GM21515 (cell line): Measurements from ENCODE around the gene ZBTB26.

Source experiments
- ATAC-seq: cut with Tn5 transposase; IDR thresholded peaks from one replicate; pipeline ENCODE4 v1.9.1; 2021; ENCODE audit not compliant: unreplicated experiment

Gene ZBTB26, protein sequence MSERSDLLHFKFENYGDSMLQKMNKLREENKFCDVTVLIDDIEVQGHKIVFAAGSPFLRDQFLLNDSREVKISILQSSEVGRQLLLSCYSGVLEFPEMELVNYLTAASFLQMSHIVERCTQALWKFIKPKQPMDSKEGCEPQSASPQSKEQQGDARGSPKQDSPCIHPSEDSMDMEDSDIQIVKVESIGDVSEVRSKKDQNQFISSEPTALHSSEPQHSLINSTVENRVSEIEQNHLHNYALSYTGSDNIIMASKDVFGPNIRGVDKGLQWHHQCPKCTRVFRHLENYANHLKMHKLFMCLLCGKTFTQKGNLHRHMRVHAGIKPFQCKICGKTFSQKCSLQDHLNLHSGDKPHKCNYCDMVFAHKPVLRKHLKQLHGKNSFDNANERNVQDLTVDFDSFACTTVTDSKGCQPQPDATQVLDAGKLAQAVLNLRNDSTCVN

DNA sequence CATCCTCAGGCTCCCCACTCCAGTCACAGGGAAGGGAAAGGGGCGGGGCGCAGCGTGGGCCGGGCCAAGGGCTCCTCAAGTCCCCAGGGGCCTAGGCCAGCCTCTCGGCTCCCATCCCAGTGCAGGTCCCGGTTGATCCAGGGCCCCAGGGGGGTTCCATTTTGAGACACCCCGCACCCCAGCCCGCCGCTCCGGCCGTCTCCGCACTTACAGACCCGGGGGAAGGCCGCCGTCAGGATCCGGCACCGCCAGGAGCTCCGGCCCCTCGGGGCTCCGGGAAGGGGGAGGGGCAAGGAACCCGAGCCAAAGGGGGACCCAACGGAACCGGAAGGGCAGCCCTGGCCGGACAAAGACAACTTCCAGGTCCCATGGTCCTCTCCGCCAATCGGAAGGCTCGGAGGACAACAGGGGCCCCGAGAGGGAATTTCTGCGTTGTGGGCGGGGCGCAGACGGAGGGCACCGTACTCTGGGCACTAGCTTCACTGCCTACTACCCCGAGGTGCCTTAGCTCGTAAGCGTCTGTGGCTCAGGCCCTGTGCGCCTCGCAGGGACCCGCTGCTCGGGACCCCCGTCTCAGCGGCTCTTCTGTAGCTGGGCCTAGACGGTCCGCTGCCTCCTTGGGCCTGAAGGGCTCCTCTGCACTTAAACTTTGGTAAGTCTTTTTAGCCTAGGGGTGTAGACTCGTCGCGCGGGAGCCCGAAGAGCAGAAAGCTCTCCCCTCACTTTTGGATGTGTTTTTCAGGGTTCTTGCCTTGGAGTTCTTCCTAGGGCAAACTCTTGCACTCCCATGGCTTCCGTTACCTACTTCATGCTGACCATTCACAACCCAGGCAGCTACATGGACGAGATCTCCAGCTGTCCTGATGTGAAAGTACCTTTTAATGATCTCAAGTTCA is at the start of gene ZBTB26:
TSS of gene ZBTB26 (minus strand) at position 287 of the 896 bp plus-strand sequence. CDS start 11,578 bp downstream, outside the sequence.
- ATAC-seq, result peak; percentile 94

DNA sequence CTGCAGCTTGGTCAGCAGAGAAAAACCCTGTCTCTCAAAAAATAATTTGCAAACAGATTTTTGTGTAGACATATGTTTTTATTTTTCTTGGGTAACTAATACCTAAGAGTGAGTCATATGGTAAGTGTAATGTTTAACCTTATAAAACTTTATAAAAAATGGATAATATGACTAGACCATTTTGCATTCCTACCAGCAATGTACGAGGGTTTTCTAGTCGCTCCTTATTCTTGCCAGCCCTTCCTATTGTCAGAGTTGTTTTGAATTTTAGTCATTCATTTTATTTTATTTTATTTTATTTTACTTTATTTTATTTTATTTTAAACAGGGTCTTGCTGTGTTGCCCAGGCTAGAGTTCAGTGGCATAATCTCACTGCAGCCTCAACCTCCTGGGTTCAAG is 47.3 kb upstream of the ZBTB26 start:
- no peak for ATAC-seq

DNA sequence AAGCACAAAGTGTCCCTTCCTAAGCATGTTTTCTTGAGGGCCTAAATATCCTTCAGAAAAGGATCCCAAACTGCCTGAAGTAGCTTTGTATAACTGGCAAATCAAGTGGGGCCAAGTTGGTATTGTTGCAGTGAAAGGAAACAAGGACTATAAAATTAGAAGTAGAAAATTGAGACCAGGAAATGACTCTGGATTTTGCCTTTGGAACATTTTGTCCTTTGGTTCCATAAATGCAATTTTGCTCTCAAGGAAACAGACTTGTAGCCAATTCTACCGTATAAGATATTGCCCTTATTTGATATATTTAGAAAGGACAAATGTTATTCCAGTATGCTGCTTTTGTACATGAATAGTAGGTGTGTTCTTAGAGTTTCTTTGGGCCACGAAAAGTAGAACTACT is 43.9 kb upstream of the ZBTB26 start:
- no peak for ATAC-seq

DNA sequence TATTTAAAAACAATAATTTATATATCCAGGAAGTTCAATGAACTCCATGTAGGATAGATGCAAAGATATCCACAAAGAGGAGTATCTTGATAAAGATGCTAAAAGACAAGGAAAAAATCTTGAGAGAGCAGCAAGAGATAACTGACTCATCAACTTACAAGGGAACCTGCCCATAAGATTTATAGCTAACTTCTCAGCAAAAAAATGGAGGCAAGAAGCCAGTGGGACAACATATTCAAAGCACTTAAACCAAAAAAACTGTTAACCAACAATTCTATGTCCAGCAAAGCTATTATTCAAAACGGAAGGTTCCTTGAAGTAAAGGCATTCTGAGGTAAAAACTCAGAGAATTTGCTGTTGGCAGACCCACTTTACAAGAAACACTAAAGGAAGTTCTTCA is 29.8 kb upstream of the ZBTB26 start:
- no peak for ATAC-seq

DNA sequence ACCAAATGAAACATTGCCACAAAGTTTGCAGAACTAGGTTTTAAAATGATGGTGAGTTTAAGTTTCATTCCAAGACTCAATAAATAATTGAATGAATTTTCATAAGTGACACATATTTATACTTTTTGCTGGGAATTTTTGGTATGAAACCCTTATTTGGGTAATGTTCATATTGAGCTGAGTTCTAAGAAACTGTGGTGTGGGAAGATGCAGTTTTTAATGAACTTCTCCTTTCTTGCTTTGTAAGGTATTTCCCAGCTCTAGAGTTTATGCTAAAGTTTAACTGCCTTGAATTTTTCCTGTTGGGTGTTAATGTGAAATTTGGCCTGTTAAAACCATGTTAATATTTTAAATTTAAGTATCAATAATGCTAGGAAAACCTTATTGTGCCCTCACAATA is 24.6 kb upstream of the ZBTB26 start:
- no peak for ATAC-seq

DNA sequence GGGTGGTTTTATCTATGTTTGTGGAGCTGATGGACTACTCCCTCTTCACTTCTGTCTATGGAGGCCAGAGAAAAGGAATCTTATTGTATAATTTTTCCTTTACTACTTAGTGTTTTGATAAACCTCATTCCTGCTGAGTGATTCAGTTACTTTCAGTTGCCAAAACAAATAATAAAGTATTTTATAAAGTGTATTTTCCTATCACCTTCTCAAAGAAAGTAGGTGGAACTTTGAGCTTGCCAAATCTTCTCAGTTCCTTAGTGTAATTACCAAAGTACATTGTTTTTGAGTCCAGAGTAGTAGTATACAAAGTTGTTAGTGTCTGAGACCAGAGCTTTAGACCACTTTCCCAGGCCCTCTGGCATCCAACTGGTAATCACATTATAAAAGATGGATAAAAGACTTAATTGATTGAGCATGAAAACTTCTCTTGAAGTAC is 23.0 kb upstream of the ZBTB26 start:
- no peak for ATAC-seq

DNA sequence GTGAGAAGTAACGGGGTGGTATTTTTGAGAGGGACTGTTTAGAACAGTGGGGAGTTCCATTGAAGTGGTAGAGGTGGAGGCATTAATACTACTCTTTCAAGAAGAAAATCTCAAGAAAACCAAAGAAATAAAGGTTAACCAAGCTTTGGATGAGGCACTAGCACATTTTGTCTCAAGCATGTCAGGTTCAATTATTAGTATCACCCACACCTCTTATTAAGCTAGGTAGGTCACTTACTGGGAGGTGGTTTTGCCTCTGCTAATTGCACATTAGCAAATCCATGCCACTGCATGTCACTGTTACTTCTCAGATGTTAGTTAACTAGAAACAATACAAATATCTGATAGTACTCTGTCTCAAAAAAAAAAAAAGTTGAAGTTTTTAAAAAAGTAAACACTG is 19.7 kb upstream of the ZBTB26 start:
- ATAC-seq, result no peak

DNA sequence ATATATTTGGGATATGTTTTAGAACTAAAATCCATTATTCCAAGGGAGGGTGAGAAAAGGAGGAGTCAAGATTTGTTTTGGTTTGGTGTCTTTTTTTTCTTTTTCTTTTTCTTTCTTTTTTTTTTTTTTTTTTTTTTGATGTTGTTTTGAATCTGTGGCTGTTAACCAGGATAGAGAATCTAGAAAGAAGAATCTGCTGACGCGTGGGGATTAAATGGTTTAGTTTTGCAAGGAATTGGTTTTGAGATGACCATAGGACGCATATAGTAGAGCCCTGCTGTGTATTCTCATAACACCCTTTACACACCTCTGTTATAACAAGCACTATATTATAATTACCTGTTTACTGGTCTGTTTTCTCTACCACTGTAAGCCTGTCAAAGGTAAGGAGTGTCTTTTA is 19.0 kb upstream of the ZBTB26 start:
- ATAC-seq, result no peak

DNA sequence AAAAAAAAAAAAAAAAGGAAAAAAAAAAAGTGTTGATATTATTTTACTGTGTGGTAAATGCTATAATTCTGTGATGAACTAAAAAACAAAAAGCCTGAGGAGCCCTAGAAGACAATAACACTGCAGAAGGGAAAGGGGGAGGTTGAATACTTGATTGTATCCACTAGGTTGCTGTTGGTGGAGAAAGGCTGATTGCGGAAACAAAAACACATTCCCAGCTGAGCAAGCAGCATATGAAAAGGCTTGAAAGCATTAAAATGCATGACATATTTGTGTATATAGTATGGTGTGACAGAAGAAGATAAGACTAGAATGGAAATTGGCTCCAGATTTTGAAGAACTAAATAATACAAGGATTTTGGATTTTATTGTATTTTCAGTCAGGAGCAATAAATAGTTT is 18.4 kb upstream of the ZBTB26 start:
- ATAC-seq, result no peak

DNA sequence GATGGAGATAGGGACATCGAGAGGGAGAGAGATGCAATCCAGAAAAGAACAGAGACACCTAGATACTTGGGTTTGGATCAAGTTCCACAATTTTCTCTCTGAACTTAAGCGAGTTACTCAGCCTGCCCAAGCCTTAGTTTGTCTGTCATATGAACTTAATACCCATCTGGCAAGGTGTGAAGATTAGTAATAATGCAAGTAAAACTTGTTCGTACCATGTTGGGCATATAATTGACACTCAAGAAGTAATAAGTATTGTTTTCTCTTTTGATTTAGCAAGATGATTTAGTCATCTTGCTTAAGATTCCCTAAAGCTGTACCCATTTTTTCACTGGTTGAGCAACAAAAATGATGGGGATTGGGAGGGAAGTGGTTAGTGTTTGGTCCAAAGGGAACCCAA is 17.0 kb upstream of the ZBTB26 start:
- ATAC-seq, result no peak

DNA sequence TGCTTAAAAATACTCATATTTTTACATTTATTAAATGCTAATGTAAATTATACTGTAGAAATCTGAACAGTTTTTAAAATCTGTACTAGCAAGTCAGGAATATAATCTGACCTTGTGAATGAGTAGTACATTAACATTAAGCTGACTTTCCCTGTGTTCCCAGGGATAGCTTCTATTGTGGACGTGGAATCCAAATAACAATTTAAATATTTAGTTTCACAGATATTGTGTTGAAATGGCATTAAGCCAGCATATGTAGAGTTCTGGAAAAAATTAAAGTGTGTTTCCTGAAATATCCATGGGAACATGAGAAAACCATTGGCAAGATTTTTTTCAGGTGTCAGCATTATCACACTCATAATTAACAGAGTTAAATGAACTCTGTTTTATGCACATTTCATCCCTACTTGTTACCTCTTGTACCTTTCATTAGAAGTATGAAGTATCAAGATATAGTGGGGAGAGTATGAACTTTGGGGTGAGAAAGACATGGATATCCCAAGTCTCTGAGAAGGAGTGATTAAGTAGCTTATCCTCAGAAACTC is 15.2 kb upstream of the ZBTB26 start:
- ATAC-seq, result no peak

DNA sequence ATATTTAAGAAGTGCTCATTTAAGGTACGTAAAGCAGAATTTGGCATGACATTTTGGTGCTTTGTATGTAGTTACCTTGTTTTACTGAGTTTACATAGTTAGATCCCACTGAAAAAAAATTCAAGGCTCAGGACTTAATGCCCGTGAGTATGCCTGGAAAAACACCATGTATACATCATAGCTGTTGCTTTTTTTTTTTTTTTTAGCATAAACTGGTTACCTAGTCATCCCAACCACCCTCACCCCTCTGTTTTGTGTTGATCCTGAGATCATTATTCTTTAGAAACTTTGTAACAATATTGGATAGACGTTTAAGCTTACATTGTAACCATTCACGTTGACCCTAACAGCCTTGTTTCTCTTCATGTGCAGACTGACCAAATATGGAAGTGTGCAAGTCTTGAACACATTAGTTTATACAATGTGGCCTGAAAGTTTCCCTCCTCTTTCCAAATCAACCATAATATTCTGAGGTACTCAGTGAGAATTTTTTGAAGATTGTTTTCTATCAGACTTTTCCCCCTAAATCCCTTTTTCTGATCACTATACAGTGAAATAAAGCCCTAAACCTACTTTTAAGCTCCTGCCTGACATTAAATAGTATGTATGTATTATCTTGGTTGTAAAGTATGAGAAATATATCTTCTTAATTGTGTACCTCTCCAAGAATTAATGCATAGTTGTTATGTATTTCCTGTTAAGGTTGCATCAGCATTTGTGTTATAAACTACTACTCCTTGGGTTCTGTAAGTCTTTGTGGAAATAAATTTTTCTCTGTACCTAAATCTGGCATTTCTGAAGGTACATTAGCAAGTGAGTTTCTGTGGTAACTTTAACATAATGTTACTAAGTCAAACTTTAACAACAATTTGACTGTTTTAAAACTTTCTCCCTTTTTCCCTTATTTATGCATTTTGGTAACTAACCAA is 13.9 kb upstream of the ZBTB26 start:
- ATAC-seq, result no peak

DNA sequence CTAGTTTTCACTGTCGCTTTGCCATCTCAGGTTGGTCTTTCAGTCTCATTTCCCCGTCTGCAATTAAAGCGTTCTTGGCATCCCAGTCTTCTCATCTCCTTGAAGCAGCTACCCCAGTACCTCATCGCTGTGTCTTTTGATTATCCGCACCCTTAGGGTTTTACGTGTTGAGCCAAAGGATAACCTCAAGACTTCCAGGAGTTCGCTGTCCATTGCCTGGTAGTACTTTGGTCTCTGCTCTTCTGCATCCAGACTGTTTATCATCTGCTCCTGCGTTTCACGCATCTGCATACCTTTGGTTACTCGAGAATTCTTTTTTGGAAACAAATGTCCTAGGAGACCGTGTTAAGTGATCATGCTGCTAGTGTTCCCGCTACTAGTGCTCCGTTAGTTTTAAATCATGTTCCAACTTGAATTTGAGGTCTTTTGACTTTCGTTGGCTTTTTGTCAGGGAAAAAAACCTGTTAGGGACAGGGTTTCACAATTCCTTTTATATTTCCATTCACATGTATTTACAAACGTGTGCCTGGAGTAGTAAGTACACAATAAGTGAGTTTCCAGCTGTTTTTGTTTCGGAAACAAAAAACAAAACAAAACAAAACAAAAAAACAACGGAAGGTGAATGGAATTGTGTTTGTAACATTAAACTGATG is 10.4 kb upstream of the ZBTB26 start:
- ATAC-seq, result peak; percentile 3

DNA sequence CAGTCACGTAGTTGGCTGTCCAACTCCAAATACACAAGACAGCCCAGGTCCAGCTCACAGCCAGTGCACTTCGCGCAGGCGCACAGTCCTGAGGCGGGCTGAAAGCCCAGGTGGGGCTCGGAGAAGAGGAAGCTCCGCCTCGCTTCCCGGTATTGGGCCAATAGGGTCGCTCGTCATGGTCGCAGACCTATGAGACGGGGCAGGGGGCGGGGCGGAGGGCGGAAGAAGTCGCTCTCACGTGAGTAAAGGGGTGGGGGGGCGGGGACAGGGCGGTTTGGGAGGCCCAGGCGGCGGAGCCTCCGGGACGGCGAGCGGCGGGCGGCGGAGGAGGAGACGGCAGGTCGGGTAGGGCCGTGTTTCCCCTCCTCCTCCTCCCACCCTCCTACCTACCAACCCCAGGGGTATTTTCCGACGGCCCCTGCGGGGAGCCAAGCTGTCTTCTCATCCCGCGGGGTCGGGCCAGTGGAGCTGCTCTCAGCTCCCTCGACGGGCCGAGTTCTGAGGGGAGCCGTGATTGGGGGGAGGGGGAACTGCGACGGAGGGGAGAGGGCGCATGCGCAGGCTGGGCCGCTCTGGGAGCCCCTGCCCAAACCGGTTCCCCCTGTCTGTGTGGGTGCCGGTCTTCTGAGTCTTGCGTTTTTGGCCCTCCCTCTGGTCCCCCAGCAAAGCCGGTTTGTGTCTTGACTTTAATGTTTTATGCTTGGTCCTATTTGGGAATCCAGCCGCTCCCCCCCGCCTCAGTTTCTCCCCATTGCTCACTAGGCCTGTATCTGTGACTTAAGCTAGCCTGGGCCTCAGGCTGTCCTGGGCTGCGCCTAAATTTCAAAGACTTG is 9.7 kb upstream of the ZBTB26 start, which contains the start of gene RABGAP1:
TSS of gene RABGAP1 (plus strand) at position 272 of the 833 bp plus-strand sequence. CDS start 16,040 bp downstream, outside the sequence.
- peak; percentile 97 for ATAC-seq

DNA sequence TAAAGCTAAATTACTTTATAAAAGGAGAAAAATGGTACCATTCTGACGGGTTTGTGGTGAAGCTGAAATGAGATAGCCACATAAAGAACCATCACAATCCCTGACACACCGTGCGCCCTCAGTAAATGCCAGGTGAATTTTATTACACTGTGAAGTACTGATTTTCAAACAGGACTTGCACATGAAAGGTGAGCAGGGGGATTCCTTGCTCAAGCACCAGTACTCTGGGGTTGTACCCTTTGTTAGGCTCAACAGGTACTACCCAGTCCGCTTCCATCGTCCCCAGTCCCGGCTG is 9.1 kb upstream of the ZBTB26 start:
- no peak for ATAC-seq

DNA sequence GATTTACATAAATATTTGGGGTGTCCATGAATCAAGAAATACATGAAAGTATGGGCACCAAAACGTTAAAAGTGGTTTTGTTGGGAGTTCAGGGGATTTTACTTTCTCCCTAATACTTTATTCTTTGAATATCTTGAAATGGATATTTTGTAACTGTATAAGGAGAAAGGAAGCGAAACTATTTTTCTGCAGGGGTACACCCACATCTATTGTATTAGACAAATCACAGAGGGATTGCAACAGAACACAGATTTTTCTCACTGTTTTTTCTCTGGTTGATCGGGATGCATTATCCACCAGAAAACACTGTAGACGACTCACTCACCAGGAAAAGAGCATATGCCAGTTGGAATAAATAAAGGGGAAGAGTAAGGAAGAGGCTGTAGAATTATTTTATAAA is 8.3 kb upstream of the ZBTB26 start:
- ATAC-seq, result no peak

DNA sequence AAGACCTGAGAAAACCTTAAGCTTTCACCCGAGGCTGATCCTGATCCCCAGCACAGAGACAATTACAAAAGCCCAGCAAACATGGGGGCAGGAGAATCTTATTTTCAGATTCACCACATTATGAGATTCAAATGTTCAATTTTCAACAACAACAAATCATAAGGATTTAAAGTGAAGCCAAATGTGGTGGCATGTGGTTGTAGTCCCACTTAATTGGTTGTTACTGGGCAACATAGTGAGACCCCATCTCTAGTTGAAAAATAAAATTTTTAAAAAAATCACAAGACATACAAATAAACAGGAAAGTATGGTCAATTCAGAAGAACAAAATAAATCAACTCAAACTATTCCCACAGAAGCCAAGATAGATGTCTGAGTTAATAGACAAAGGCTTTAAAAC is 5.6 kb upstream of the ZBTB26 start:
- no peak for ATAC-seq

DNA sequence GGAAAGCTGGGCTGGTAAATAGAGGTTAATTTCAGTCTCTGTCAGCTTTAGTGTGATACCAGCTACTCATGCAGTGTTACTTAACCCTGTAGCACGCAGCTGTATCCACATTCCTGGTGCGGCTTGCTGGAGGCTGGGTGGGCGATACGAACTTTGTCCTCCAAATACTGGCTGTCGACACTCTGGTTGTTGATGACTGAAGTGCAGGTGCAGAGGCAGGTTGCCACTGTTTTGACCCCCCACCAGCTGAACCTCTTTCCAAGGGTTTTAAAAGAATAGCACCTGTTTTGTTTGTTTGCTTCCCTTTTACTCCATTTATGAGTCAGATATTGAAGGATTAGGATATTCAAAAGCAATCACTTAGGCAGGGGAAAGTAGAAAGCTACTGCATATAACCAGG is 5.2 kb upstream of the ZBTB26 start:
- ATAC-seq, result no peak

DNA sequence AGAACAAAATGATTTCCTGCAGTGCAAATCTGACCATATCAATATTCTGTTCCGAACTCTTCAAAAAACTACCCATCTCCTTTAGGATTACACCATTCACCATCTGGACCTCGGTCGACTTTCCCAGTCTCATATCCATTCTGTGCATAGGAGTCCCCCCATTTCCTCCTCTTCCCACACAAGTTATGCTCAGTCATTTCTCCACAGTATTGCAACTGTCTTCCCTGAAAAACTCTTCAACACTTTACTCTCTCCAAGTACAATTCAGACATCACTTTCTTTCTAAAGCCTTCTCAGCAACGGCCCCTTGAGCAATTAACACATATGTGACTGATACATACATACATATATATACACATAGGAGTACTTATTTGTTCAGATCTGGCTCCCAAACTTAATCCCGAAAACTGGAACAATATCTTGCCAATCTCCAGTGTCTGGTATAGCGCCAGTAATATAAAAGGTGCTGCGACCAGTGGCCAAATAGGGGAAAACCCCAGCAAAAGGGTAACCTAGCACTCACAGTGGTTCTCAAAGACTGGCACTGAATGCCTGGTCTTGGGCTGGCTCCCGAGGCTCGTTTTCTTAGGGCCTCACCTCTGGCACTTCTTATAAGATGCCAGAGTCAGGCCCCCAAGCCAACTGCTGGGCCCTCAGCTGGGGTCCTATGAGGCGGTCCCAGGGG is 629 bp downstream of the ZBTB26 start:
- peak; percentile 21 for ATAC-seq
